CD4-positive, alpha-beta T cell treated with Interleukin-4 for 4 hours (primary cell): Measurements from ENCODE around the gene IFITM5.
"Not testable (repeated sequence)": the region's sequence is repeated elsewhere in the genome, so short reads cannot be mapped to it uniquely, and the experiment has no call there.

Experiments
- DNase-seq: peaks from one replicate; pipeline ENCODE4 v3.0.0-alpha.2; 2020

The IFITM5 gene

GRCh38 chr11:327581-327923 is 28.2 kb upstream of the IFITM5 start:
- DNase-seq, result no peak

DNA sequence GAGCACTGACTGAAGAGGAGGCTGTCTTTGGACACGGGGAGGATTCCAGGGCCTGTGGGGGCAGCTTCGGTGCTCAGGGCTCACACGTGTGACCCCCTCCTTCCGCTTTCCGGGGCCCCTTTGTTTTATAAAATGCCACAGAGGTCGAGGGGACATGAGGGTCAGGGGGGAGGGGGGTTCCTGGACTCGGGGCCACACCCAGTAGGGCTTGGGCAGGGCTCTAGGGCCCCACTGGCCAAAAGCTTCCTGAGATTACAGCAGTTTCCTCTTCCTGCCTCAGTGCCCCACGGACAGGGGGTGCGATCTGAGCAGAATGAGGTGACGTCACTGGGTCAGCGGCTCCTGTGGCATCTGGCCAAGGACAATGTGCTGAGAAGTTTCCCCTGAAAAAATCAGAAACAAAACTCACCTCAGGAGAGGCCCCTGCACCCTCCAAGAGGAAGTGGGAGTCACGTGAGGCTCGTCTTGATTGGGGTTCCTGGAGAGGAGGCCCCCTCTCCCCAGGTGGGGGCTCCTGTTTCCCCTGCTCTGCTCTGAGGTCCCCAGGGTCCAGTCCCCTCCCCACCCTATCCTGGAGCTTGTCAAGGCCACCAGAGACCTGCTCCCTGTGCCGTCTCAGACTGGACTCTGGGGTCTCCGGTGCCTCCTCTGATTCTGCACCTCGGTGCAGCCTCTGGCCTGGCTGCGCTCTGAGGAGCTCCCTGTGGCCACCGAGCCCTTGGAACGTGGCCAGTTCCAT is 27.7 kb upstream of the IFITM5 start:
- DNase-seq, result peak; percentile 64

- no peak for DNase-seq
Measured at GRCh38 chr11:326592-326841, 27.2 kb upstream of the IFITM5 start.

DNA sequence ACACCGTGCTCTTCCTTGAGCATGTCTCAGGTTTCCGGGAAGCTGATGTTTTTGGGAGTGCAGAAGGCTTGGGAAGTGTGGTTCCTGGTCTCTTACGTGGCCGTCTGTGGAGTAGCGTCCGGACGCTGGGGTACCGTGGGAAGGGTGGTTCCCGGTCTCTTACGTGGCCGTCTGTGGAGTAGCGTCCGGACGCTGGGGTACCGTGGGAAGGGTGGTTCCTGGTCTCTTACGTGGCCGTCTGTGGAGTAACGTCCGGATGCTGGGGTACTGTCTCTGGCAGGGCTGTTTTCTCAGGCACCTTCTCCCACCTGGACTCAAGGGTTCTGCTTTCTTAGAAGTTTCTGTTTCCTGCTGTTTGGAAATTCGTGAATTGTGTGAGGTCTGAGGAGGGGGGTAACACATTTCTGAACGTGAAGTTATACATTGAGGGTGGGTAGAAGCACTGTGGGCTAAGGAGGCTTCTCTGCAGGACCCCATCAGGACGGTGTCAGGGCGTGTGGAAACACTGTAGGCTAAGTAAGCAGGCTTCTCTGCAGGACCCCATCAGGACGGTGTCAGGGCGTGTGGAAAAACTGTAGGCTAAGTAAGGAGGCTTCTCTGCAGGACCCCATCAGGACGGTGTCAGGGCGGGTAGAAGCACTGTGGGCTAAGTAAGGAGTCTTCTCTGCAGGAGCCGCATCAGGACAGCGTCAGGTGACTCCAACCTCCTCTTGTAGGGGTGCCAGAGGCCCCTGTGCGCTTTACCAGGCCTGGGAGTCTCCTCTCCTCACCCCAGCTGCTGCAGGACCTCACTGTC is 26.7 kb upstream of the IFITM5 start:
- DNase-seq, result no peak

- DNase-seq, result not testable (repeated sequence)
Measured at GRCh38 chr11:324593-325517, 25.5 kb upstream of the IFITM5 start.

- no peak for DNase-seq
Measured at GRCh38 chr11:324156-324555, 24.8 kb upstream of the IFITM5 start.

DNA sequence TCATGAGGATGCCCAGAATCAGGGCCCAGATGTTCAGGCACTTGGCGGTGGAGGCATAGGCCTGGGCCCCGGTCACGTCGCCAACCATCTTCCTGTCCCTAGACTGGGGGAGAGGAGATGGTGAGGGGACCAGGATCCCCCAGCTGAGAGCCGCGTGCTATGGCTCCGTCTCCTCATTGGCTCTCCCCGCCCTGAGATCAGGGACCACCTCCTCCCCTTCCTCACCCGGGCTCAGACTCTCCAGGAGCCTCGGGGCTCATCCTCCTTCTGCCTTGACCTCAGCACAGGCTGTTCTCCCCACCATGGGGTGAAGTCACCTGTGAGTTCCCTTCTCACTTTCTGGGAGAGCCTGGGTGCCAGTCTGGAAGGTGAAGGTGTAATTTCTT is 20.6 kb upstream of the IFITM5 start:
- DNase-seq, result not testable (repeated sequence)

GRCh38 chr11:319121-319887 is 20.0 kb upstream of the IFITM5 start:
- not testable (repeated sequence) for DNase-seq

GRCh38 chr11:318405-319120 is 19.2 kb upstream of the IFITM5 start:
- not testable (repeated sequence) for DNase-seq

DNA sequence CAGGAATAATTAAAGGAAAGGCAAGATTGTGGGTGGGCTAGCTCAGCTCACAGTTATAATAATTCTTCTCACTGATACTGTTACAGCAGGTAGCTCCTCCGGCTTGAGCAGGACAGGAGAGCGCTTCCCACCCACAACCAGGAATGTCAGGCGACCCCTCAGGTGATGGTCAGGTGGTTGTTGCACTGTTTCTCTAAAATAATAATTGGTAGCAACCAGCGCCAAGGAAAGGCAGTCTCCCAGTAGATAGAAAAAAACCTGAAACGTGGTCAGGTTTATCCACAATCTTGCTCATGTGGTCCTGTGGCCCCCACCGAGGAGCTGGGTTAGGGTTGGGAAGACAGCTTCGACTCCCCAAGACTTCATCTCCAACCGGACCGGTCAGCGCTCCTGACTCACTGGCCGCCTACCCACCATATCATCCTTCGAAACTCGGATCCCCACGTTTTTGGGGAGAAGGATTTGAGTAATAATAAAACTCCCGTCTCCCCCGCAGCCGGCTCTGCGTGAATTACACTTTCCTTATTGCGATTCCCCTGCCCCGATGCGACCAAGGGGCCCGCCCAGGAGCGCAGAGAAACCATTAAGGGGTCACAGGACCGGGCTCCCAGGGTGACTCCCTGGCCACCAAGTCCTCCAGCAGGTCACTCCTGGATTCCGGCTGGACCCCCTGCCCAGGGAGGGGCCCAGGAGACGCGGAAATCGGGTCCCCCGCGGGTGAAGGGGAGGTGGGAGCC is 18.5 kb upstream of the IFITM5 start:
- not testable (repeated sequence) for DNase-seq

GRCh38 chr11:316891-317301 is 17.6 kb upstream of the IFITM5 start:
- DNase-seq, result peak; percentile 69

DNA sequence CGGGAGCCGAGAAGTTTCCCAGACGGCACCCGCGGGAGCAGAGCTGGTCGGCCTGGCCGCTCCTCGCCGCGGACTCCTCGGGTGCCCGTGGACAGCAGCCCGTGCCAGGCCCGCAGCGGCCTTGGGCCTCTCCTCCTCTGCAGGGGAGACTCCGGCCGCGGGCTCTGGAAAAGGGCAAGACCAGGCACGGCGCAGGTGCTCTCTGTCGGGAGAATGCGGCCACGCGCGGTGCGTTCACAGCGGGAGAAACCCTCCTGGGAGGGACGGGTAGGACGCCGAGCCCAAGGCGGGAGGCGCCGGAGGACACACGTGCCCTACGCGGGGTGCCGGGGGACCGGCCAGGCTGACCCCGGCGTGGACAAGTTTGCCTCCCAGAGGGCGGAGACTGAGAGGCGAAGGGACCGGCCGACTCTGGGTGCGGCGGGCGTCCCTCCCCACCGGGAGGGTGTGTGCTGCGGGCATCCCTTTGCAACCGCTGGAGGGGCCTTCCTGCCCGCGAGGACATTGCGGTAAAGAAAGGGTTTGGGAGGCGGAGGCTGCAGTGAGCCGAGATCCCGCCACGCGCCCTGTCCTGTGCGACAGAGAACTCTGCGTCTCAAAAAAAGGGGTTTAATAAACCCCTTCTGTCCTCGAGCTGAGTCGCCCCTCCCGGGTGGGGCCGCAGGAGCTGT is 16.8 kb upstream of the IFITM5 start:
- peak; percentile 37 for DNase-seq

GRCh38 chr11:315516-315994 is 16.2 kb upstream of the IFITM5 start:
- DNase-seq, result no peak

DNA sequence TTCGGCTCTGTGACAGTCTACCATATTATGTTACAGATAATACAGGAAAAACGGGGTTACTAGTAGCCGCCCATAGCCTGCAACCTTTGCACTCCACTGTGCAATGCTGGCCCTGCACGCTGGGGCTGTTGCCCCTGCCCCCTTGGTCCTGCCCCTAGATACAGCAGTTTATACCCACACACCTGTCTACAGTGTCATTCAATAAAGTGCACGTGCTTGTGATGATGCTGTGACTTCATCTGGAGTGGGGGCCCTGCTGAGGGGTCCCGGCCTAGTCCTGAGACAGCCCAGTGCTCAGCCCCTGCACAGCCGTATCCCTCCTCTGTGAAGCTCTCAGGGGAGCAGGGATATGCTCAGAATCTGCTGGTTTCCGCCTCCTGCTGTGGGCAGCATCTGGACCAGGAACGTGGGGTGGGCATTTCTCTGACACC is 15.7 kb upstream of the IFITM5 start:
- no peak for DNase-seq

GRCh38 chr11:314554-314875 is 15.2 kb upstream of the IFITM5 start:
- not testable (repeated sequence) for DNase-seq

- peak; percentile 70 for DNase-seq
Measured at GRCh38 chr11:313787-314553, 14.6 kb upstream of the IFITM5 start, which contains the start of gene IFITM1. Gene IFITM1, plus strand, starts transcription at chr11:314040. Its CDS starts 131 bp downstream, at chr11:314171.

- no peak for DNase-seq
Measured at GRCh38 chr11:313304-313786, 14.0 kb upstream of the IFITM5 start.

DNA sequence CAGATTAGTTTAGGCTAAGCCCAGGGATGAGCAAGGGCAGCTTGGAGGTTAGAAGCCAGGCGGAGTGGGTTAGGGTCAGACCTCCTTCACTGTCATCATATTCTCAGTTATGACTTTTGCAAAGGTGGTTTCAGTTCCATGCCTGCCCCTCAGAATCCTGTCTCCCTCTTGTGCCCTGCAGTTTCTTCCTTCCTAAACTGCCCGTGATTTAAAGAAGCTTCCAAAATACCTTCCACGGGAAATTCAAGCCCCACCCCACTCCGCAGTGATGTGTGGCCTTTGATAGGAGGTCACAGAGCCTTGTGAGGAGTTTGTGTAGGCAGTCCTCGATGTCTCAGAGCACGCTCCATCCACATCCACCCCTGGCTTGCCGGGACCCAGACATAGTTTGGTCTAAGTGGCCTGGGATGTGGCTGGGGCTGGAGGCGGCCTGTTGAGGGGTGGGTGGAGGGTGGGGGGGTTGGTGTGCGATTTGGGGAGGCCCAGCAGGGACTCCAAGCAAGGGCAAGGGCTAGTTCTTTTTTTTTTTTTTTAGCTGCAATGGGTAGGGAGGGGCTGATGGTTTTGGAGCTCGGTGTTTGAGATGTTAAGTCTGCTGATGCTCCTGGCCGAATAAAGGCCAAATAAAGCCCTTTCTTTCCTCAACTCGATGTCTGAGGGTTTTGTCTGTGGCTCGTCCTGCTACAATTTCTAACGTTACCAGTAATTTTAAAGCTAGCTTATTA is 12.9 kb upstream of the IFITM5 start:
- no peak for DNase-seq
